Stimulated activated memory B cell treated with anti-CD40 and anti-IgM and Interleukin-4, amounts not matched to agents 10 μg/mL and 1 μg/mL and 100 μg/mL, for 72 hours (primary cell): ENCODE results near the gene FAM241A.
"Not testable (repeated sequence)": the region's sequence is repeated elsewhere in the genome, so short reads cannot be mapped to it uniquely, and the experiment has no call there.

Experiments
- ATAC-seq: fragments of 150-1000 bp; cut with Tn5 transposase; 2 replicates; pipeline ENCODE4 v1.10.0; 2021
- H3K27ac Mint-ChIP-seq: one replicate; pipeline ENCODE4 v1.8.0; 2022; ENCODE audit warnings: mild to moderate bottlenecking, mixed read lengths
- H3K27me3 Mint-ChIP-seq: one replicate; pipeline ENCODE4 v1.8.0; 2022; ENCODE audit warnings: mixed read lengths
- H3K36me3 Mint-ChIP-seq: one replicate; pipeline ENCODE4 v1.8.0; 2022; ENCODE audit warnings: mixed read lengths
- H3K4me1 Mint-ChIP-seq: one replicate; pipeline ENCODE4 v1.8.0; 2022; ENCODE audit warnings: mixed read lengths
- H3K4me3 Mint-ChIP-seq: one replicate; pipeline ENCODE4 v1.8.0; 2022; ENCODE audit warnings: mild to moderate bottlenecking, moderate library complexity, mixed read lengths
- H3K9me3 Mint-ChIP-seq: one replicate; pipeline ENCODE4 v1.8.0; 2022; ENCODE audit warnings: mixed read lengths

The FAM241A gene

DNA sequence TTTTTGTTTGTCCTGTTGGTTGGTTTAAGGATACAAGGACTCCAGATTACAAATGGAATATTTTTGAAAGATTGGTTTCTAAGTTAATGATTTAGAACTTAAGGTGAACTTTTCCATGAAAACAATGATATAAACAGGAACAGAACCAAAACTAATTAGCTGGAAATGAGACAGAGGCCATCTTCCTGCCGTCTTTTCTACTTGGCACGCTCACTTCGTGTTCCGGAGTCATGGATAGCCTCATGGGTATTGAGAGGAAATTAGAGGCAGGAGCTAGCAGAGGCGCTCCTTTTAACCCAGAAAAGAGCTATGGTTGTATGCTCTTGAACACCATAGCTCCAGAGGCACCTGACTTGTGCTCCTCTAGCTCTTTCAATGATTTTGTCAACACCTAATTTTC is 2.4 kb downstream of the FAM241A start:
- no peak overlapping the region for H3K4me3 Mint-ChIP-seq
- H3K27ac Mint-ChIP-seq: no peak overlapping the region

DNA sequence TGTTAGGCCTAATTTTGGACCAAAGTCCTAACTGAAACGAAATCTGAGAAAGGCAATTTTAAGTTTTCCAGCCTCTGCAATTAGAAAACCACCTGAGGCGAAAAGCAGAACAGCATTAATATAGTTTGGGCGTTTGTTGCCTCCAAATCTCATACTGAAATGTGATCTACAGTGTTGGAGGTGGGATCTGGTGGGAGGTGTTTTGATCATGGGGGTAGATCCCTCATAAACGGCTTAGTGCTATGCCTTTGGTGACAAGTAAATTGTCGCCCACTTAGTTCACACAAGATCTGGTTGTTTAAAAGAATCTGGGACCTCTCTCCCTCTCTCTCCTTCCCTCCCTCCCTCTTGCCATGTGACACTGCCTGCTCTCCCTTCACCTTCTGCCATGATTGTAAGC is 5.7 kb downstream of the FAM241A start:
- H3K4me3 Mint-ChIP-seq: no peak overlapping the region
- H3K9me3 Mint-ChIP-seq: no peaks in the 10 kb centered on the region
- H3K36me3 Mint-ChIP-seq: no peaks in the 10 kb centered on the region
- no peak overlapping the region for H3K27ac Mint-ChIP-seq
- H3K27me3 Mint-ChIP-seq: no peaks in the 10 kb centered on the region
- H3K4me1 Mint-ChIP-seq: peaks cover 26% of the 10 kb centered on the region
- ATAC-seq: no peak

More for the DNA sequence above, 2.4 kb downstream of the FAM241A start:
- no peaks in the 10 kb centered on the region for H3K27me3 Mint-ChIP-seq
- H3K4me1 Mint-ChIP-seq: peaks cover 25% of the 10 kb centered on the region
- H3K36me3 Mint-ChIP-seq: no peaks in the 10 kb centered on the region
- no peak for ATAC-seq
- peaks cover 3% of the 10 kb centered on the region for H3K9me3 Mint-ChIP-seq

DNA sequence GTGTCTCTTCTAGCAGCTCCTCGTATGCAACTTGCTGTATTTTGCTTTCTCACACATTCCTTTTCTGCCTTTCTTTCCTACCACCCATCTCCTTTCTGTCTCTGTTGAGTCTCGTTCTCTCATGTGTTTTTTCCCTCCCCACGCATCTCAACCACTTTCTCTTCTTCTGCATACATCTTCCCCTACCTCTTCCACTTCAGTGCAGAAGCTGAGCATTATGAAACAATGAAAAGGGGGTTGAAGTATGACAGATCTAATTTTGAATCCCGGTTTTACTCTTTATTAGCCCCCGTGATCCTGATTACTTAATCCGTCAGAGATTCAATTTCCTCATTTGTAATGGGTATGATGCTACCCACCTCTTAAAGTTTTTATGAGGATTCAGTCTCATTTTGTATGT is 7.3 kb downstream of the FAM241A start:
- no peaks in the 10 kb centered on the region for H3K9me3 Mint-ChIP-seq
- no peaks in the 10 kb centered on the region for H3K27me3 Mint-ChIP-seq
- H3K36me3 Mint-ChIP-seq: no peaks in the 10 kb centered on the region
- no peak overlapping the region for H3K4me3 Mint-ChIP-seq
- H3K27ac Mint-ChIP-seq: no peak overlapping the region
- peaks cover 11% of the 10 kb centered on the region for H3K4me1 Mint-ChIP-seq
- no peak for ATAC-seq

DNA sequence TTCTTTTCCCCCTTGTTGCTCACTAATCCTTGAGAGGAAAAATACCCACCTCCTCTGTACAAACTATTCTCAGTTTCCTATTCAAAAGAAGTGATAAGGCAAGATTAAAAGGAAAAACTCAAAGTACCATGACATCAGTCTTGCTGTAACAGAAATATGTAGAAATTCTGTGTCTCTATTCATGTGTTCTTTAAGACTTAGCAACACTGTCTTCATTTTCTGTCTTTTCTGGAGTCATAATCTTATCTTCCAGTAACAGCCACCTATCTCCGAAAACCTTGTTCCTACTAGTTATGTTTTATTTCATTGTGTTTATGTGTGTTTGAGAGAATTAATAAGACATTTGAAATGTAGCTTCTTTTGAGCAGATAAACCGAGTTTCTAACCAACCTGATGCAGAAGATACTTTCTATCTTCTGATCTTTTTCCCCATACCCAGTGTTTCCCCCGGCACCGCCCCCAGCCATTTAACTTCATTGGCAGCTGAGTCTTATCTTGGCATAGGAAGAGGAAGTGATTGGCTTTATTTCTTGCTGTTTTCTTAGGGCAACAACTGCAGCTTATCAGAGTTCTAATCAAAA is 8.0 kb downstream of the FAM241A start:
- Mint-ChIP-seq H3K4me3 (no peak overlapping the region), H3K36me3 (no peaks in the 10 kb centered on the region), H3K9me3 (no peaks in the 10 kb centered on the region), H3K4me1 (peaks cover 11% of the 10 kb centered on the region), H3K27me3 (no peaks in the 10 kb centered on the region), H3K27ac (no peak overlapping the region)
- no peak for ATAC-seq

DNA sequence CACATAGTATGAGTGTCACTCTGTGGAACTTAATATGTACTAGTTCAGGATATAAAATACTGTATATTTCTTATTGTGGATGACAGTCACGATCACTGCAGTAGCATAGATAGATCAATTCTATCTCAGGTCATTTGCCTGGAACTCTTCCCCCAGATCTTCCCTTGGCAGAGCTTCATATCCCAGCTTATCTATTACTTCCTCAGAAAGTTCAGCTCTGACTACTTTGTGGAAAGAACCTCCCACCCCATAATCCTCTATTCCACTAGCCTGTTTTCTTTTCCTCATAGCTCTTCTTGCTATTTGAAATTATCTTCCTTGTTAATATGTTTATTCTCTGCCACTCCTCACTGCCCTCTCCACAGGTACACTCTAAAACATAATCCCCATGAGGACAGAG is 10.9 kb downstream of the FAM241A start:
- ATAC-seq: no peak
- Mint-ChIP-seq H3K27me3 (no peaks in the 10 kb centered on the region), H3K4me1 (peaks cover 11% of the 10 kb centered on the region), H3K9me3 (peaks cover 2% of the 10 kb centered on the region), H3K4me3 (no peak overlapping the region), H3K36me3 (peaks cover 8% of the 10 kb centered on the region), H3K27ac (no peak overlapping the region)

DNA sequence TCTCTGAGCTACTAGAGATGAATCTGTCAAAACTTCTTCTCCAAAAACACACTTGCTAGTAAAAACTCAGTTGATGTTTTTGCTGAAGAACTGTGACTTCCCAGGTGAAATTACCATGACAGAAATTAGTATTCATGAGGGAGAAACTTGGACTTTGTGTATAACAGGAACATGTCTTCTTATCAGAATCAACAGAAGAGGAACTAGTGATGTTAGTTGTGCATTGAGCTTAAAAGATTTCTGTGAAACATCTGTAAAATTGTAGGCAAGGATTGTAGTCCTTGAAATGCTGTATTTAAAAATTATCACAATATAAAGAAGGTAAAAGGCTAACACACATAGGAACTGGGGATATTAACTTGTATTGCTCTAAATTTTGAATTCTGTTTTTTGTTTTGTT is 11.3 kb downstream of the FAM241A start:
- no peak for ATAC-seq
- Mint-ChIP-seq H3K27ac (no peak overlapping the region), H3K27me3 (no peaks in the 10 kb centered on the region), H3K4me3 (no peak overlapping the region), H3K9me3 (peaks cover 2% of the 10 kb centered on the region), H3K36me3 (peaks cover 8% of the 10 kb centered on the region), H3K4me1 (peaks cover 11% of the 10 kb centered on the region)

DNA sequence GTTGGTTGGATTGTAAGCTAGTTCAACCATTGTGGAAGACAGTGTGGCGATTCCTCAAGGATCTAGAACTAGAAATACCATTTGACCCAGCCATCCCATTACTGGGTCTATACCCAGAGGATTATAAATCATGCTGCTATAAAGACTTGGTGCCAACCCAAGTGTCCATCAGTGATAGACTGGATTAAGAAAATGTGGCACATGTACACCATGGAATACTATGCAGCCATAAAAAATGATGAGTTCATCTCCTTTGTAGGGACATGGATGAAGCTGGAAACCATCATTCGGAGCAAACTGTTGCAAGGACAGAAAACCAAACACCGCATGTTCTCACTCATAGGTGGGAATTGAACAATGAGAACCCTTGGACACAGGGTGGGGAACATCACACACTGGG is 18.5 kb downstream of the FAM241A start:
- H3K27me3 Mint-ChIP-seq, H3K27ac Mint-ChIP-seq, H3K36me3 Mint-ChIP-seq, H3K4me1 Mint-ChIP-seq, H3K9me3 Mint-ChIP-seq, H3K4me3 Mint-ChIP-seq, ATAC-seq: not testable (repeated sequence)

DNA sequence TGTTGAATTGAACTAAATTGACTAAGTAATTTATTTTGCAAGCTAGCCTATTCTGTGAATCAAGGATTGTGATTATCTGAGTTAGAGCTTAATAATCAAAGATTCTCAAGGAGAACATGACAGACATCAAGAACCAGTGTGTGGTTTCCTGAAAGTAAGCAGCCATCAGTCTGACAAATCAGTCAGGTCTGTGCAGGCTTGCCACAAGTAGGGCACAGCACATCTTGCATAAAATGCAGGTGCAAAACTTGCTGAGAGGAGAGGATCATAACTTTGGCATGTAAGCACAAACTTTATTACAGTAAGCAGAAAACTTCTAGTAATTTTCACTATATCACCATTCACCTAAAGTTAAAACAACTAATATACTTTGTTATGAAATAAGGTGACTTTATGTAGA is 22.5 kb downstream of the FAM241A start:
- no peak overlapping the region for H3K27ac Mint-ChIP-seq
- no peaks in the 10 kb centered on the region for H3K4me1 Mint-ChIP-seq
- H3K4me3 Mint-ChIP-seq: no peak overlapping the region
- H3K9me3 Mint-ChIP-seq: no peaks in the 10 kb centered on the region
- H3K27me3 Mint-ChIP-seq: no peaks in the 10 kb centered on the region
- no peak for ATAC-seq
- H3K36me3 Mint-ChIP-seq: peaks cover 5% of the 10 kb centered on the region

DNA sequence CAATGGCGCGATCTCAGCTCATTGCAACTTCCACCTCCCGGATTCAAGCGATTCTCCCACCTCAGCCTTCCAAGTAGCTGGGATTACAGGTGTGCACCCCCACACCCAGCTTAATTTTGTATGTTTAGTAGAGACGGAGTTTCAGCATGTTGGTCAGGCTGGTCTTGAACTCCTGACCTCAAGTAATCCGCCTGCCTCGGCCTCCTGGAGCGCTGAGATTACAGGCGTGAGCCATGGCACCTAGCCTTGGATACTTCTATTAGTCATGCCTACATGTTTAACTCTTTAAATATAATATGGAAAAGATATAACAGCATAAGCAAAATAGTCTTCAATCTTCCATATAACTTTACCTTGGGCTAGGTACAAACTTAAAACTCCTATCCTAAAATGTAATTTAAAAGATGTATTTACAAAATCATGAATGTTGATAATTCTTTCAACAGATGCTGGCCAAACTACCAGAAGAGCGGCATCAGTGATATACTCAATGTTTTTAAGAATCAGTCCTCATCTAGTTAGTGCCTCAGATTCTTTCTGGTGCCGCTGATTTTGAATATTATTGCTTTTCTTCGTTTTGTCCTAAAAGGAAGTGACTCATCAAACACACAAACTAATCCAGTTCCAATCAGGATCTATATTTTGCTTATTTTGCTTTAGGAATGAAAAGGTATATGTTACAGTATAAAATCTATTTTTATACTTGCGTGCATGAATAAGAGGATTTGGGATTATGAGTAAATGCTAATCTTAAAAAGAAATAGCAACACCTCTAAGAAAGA is 23.7 kb downstream of the FAM241A start:
- H3K4me1 Mint-ChIP-seq: no peaks in the 10 kb centered on the region
- H3K4me3 Mint-ChIP-seq: no peak overlapping the region
- H3K36me3 Mint-ChIP-seq: peaks cover 10% of the 10 kb centered on the region
- H3K27me3 Mint-ChIP-seq: no peaks in the 10 kb centered on the region
- no peak overlapping the region for H3K27ac Mint-ChIP-seq
- no peaks in the 10 kb centered on the region for H3K9me3 Mint-ChIP-seq
- no peak for ATAC-seq

DNA sequence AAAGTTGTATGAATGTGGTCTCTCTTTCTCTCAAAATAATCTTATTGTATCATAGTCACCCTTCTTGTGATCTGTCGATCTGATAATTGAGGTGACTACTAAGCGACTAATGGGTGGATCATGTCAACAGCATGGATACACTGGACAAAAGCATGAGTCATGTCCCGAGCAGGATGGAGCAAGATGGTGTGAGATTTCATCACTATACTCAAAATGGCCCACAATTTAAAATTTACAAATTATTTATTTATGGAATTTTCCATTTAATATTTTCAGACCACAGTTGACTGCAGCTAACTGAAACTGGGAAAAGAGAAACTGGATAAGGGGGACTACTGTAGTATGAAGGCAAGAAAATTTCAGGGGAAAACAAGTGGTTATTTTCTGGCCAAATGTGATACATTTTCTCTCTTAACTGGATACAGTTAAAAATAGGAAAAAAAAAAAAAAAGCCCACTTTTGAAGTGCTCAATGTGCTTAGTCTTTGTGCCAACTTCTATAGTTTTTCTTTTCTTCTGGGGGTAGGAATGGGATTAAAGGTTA is 25.3 kb downstream of the FAM241A start:
- no peak overlapping the region for H3K4me3 Mint-ChIP-seq
- H3K4me1 Mint-ChIP-seq: no peaks in the 10 kb centered on the region
- ATAC-seq: no peak
- H3K9me3 Mint-ChIP-seq: no peaks in the 10 kb centered on the region
- no peaks in the 10 kb centered on the region for H3K27me3 Mint-ChIP-seq
- H3K36me3 Mint-ChIP-seq: peaks cover 10% of the 10 kb centered on the region
- H3K27ac Mint-ChIP-seq: no peak overlapping the region

DNA sequence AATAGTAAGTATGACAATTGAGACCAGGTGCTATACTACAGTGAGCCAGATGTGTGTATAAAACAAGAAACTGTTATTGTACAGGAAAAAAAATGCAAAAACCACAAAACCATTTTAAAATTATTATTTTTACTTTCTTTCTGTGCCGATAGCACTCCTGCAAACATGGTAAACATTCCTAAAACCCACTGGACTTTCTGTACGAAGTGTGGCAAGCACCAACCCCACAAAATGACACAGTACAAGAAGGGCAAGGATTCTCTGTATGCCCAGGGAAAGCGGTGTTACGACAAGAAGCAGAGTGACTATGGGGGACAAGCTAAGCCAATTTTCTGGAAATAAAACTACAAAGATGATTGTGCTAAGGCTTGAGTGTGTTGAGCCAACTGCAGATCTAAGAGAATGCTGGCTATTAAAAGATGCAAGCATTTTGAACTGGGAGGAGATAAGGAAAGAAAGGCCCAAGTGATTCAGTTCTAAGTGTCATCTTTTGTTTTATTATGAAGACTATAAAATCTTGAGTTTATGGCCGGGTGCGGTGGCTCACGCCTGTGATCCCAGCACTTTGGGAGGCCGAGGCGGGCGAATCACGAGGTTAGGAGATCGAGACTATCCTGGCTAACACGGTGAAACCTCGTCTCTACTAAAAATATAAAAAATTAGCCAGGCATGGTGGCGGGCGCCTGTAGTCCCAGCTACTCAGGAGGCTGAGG is 26.0 kb downstream of the FAM241A start:
- peaks cover 10% of the 10 kb centered on the region for H3K36me3 Mint-ChIP-seq
- not testable (repeated sequence) for H3K9me3 Mint-ChIP-seq, H3K27me3 Mint-ChIP-seq, H3K4me1 Mint-ChIP-seq, H3K27ac Mint-ChIP-seq, H3K4me3 Mint-ChIP-seq, ATAC-seq

DNA sequence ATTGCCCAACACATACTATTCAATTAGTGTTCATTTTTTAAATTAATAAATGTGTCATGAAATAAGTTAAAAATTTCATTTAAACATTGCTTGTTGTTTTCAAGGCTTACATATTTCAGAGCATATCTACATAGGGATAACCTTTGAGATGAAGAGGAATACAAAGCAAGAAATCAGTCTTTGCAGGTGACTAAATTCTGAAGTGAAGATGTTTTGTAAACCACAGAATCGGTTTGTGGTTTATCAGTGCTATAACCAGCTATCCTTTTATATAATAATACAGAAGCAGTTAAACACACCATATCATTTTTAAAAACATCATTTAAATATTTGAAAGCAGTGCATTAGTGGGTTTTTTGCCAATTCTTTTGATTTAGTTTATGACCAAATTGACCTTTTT is 26.9 kb downstream of the FAM241A start:
- no peak for ATAC-seq
- no peak overlapping the region for H3K4me3 Mint-ChIP-seq
- no peaks in the 10 kb centered on the region for H3K4me1 Mint-ChIP-seq
- no peaks in the 10 kb centered on the region for H3K9me3 Mint-ChIP-seq
- no peak overlapping the region for H3K27ac Mint-ChIP-seq
- peaks cover 10% of the 10 kb centered on the region for H3K36me3 Mint-ChIP-seq
- no peaks in the 10 kb centered on the region for H3K27me3 Mint-ChIP-seq

DNA sequence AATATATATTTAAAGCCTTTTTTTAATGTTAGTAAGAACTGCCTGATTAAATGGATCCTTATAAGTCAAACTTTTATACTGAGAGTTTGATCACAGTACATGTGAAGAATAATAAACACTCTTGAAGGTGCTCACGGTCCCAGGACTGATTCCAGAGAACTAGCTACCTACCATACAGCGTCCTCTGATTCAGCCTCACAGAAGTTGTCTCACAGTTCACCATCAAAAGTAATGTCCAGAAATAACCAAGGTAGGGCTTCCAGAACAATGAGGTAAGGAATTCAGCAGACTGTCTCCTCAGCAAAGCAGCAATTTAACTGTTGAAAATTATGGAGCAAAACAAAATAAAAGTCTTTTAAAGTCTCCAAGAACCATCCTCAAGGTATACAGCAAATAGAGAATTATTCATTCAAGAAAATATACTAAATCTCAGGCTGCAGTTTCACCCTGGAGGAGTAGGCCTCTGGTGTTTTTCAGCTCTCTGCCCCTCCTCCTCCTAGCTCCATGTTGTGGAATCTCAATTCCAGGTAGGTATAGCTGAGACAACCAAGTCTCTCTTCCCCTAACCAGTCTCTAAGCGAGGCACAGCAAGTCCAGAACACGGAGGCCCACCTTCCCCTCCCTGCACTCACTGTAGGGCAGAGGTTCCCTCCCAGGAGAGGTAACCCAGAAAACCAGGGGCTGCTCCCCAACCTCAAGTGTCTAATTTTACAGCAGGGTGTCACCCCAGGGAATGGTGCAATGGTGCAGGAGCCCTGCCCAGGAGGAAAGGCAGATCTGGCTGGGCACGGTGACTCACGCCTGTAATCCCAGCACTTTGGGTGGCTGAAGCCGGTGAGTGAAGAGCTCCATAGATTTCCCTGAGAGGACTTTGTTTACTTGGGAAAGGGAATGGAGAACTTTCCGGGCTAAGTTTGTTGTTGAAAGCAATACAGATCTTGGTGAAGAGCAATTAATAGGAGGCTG is 28.6 kb downstream of the FAM241A start:
- peaks cover 10% of the 10 kb centered on the region for H3K36me3 Mint-ChIP-seq
- ATAC-seq: no peak
- H3K4me1 Mint-ChIP-seq: no peaks in the 10 kb centered on the region
- no peaks in the 10 kb centered on the region for H3K9me3 Mint-ChIP-seq
- H3K4me3 Mint-ChIP-seq: no peak overlapping the region
- H3K27me3 Mint-ChIP-seq: no peaks in the 10 kb centered on the region
- H3K27ac Mint-ChIP-seq: no peak overlapping the region

DNA sequence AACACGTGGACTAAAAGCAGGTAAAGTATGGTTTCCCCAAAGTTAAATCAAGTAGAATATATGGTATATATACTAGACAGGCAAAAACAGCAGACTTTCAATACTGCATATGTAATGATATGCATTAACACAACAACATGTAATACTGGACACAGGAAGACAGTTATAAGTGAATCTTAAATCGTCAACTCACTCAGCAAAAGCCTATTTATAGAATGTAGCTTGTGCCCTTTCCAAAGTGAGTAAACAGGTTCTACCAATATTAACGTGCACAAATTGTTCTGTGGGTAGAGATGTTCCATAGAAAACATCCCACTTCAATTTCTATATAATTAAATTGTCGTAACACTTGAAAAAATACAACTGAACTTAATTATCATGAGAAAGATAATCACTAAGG is 30.6 kb downstream of the FAM241A start:
- Mint-ChIP-seq H3K36me3 (peaks cover 10% of the 10 kb centered on the region), H3K4me3 (no peak overlapping the region), H3K27ac (no peak overlapping the region), H3K4me1 (no peaks in the 10 kb centered on the region), H3K27me3 (no peaks in the 10 kb centered on the region), H3K9me3 (no peaks in the 10 kb centered on the region)
- ATAC-seq: no peak

DNA sequence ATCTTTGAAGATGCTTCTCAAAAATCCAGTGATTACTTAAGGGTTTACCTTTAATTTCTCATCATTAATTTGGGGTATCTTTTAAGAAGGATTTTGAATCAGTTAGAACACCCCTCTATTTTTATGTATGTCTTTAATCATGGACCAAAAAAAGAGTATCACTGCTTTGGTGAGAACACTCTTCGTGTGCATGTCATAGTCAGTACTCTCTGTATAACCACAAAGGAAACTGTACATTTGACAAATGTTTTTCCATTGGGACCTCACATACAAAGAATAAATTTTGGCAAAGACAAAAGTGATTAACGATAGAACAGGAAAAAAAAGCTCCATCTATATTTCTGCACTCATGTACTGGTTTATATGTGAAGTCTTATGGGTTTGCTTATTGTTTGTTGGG is 31.3 kb downstream of the FAM241A start:
- no peak overlapping the region for H3K27ac Mint-ChIP-seq
- no peak for ATAC-seq
- no peak overlapping the region for H3K4me3 Mint-ChIP-seq
- H3K36me3 Mint-ChIP-seq: peaks cover 5% of the 10 kb centered on the region
- no peaks in the 10 kb centered on the region for H3K4me1 Mint-ChIP-seq
- no peaks in the 10 kb centered on the region for H3K9me3 Mint-ChIP-seq
- H3K27me3 Mint-ChIP-seq: no peaks in the 10 kb centered on the region
